SK-N-SH (cell line): ENCODE data around the gene HK1. TPM values are rescaled to one million over a fixed set of nuclear protein-coding genes. Genes with fewer than 3 reads are reported as not detected.

Experiments used
- CTCF ChIA-PET: fragments of 300-600, 350-600 bp; formaldehyde crosslinking; extraction: SDS; loops from one replicate; lab custom pipeline; 2021; lab: Yijun Ruan, JAX
- POLR2A ChIA-PET: fragments of 350-600 bp; sonication (Branson Sonifier 250); formaldehyde crosslinking; extraction: SDS; loops from one replicate; lab custom pipeline; 2020; ENCODE audit warnings: antibody characterized with exemption, inconsistent platforms; lab: Yijun Ruan, JAX
- DNase-seq: peaks from one replicate; pipeline ENCODE4 v3.0.0; 2012
- H2AFZ ChIP-seq: fragments of 200-600 bp; sonication (generic); 2 replicates; pipeline ENCODE4 v1.8.1; 2016; ENCODE audit warnings: antibody characterized with exemption, mild to moderate bottlenecking, low read depth
- H3F3A ChIP-seq: fragments of 200-600 bp; sonication (generic); replicated peaks from 2 replicates; pipeline ENCODE3; 2016; ENCODE audit warnings: antibody characterized with exemption, mild to moderate bottlenecking; ENCODE audit not compliant: insufficient read depth
- H3K27ac ChIP-seq, 2 experiments: fragments of 200-500 bp in 1 of 2; fragments of 200-600 bp in 1 of 2; sonication (Bioruptor generic) in 1 of 2; sonication (generic), shearing (Covaris generic) in 1 of 2; 2 replicates each; pipeline versions ENCODE4 v1.5.1 to v1.6.1; 2014 to 2016; ENCODE audit warnings: low read depth in 2 of 2, inconsistent platforms in 1 of 2, low read length in 1 of 2, mild to moderate bottlenecking in 1 of 2, mixed read lengths in 1 of 2
- H3K27me3 ChIP-seq: fragments of 200-600 bp; sonication (generic), shearing (Covaris generic); 2 replicates; pipeline ENCODE4 v1.6.1; 2016; ENCODE audit warnings: mixed run types; ENCODE audit not compliant: insufficient read depth
- H3K36me3 ChIP-seq, 2 experiments: fragments of 200-500 bp in 1 of 2; fragments of 200-600 bp in 1 of 2; sonication (Bioruptor generic) in 1 of 2; sonication (generic) in 1 of 2; replicated peaks in 1 of 2; 2 replicates each; pipeline versions ENCODE3 to v1.5.1; 2014 to 2016; ENCODE audit warnings: low read length in 1 of 2, mild to moderate bottlenecking in 1 of 2; ENCODE audit not compliant: insufficient read depth in 2 of 2, control insufficient read depth in 1 of 2
- H3K4me1 ChIP-seq, 2 experiments: fragments of 200-500 bp in 1 of 2; fragments of 200-600 bp in 1 of 2; sonication (Bioruptor generic) in 1 of 2; sonication (generic), shearing (Covaris generic) in 1 of 2; 2 replicates each; pipeline versions ENCODE4 v1.5.1 to v1.6.1; 2014 to 2016; ENCODE audit warnings: low read depth in 1 of 2, low read length in 1 of 2, mixed run types in 1 of 2; ENCODE audit not compliant: insufficient read depth in 2 of 2, control insufficient read depth in 1 of 2
- H3K4me2 ChIP-seq: fragments of 200-600 bp; sonication (generic), shearing (Covaris generic); 2 replicates; pipeline ENCODE4 v1.6.1; 2017; ENCODE audit warnings: mixed run types
- H3K4me3 ChIP-seq, 2 experiments: fragments of 200-500 bp in 1 of 2; fragments of 200-600 bp in 1 of 2; sonication (Bioruptor generic) in 1 of 2; sonication (generic), shearing (Covaris generic) in 1 of 2; 2 replicates each; pipeline versions ENCODE4 v1.5.1 to v1.8.1; 2014 to 2016; ENCODE audit warnings: low read depth in 2 of 2, inconsistent platforms in 1 of 2, low read length in 1 of 2, mild to moderate bottlenecking in 1 of 2, mixed read lengths in 1 of 2, moderate library complexity in 1 of 2
- H3K79me2 ChIP-seq: fragments of 200-600 bp; sonication (generic); 2 replicates; pipeline ENCODE4 v1.8.1; 2017; ENCODE audit warnings: mild to moderate bottlenecking; ENCODE audit not compliant: insufficient read depth
- H3K9ac ChIP-seq: fragments of 200-600 bp; sonication (generic); 2 replicates; pipeline ENCODE4 v1.6.1; 2017; ENCODE audit warnings: mixed run types
- H3K9me2 ChIP-seq: fragments of 200-600 bp; sonication (generic); 2 replicates; pipeline ENCODE4 v1.6.1; 2017; ENCODE audit warnings: mixed run types
- H3K9me3 ChIP-seq: fragments of 200-600 bp; sonication (generic); 2 replicates; pipeline ENCODE4 v1.6.1; 2017; ENCODE audit warnings: mixed run types, mild to moderate bottlenecking, moderate library complexity
- H4K20me1 ChIP-seq: fragments of 200-600 bp; sonication (generic); 2 replicates; pipeline ENCODE4 v1.6.1; 2017; ENCODE audit warnings: mild to moderate bottlenecking, mixed run types; ENCODE audit not compliant: insufficient read depth
- CHD2 ChIP-seq: fragments of 150-350 bp; IDR thresholded peaks from 2 replicates; pipeline ENCODE4 v1.6.1; 2018; ENCODE audit warnings: low read length; ENCODE audit not compliant: partially characterized antibody
- CTCF ChIP-seq: fragments of 200-600 bp; sonication (generic); IDR thresholded peaks from 2 replicates; pipeline ENCODE4 v1.6.1; 2017; ENCODE audit warnings: antibody characterized with exemption, mild to moderate bottlenecking, moderate library complexity
- ELF1 ChIP-seq: IDR thresholded peaks from 2 replicates; pipeline ENCODE4 v1.4.0; 2012
- EP300 ChIP-seq, 2 experiments: IDR thresholded peaks; 2 replicates each; pipeline versions ENCODE4 v1.4.0 to v1.6.1; 2012; ENCODE audit warnings: borderline replicate concordance in 1 of 2, low read depth in 1 of 2, low read length in 1 of 2
- FOXM1 ChIP-seq: IDR thresholded peaks from 2 replicates; pipeline ENCODE4 v1.4.0; 2012; ENCODE audit warnings: low read depth, mild to moderate bottlenecking
- JUND ChIP-seq: IDR thresholded peaks from 2 replicates; pipeline ENCODE4 v1.4.0; 2012
- MXI1 ChIP-seq: IDR thresholded peaks from 2 replicates; pipeline ENCODE4 v1.6.1; 2012; ENCODE audit warnings: mild to moderate bottlenecking, low read depth, low read length, improper control_type of control experiment
- NRF1 ChIP-seq: IDR thresholded peaks from 2 replicates; pipeline ENCODE4 v1.6.1; 2012; ENCODE audit warnings: low read depth, mild to moderate bottlenecking, low read length
- RCOR1 ChIP-seq: fragments of 150-350 bp; IDR thresholded peaks from 2 replicates; pipeline ENCODE4 v1.6.1; 2017; ENCODE audit warnings: antibody characterized with exemption, low read length
- RFX5 ChIP-seq: IDR thresholded peaks from 2 replicates; pipeline ENCODE4 v1.6.1; 2012; ENCODE audit warnings: mild to moderate bottlenecking, improper control_type of control experiment, low read length
- RXRA ChIP-seq: IDR thresholded peaks from 2 replicates; pipeline ENCODE4 v1.4.0; 2012; ENCODE audit warnings: low read depth, mild to moderate bottlenecking, borderline replicate concordance
- SMC3 ChIP-seq: IDR thresholded peaks from 2 replicates; pipeline ENCODE4 v1.6.1; 2012; ENCODE audit warnings: low read depth, low read length, improper control_type of control experiment
- TAF1 ChIP-seq: IDR thresholded peaks from 2 replicates; pipeline ENCODE4 v1.6.1; 2012; ENCODE audit warnings: low read depth, mild to moderate bottlenecking, low read length, moderate library complexity, borderline replicate concordance
- TCF12 ChIP-seq: IDR thresholded peaks from 2 replicates; pipeline ENCODE4 v1.4.0; 2012
- TEAD4 ChIP-seq: IDR thresholded peaks from 2 replicates; pipeline ENCODE4 v1.4.0; 2012; ENCODE audit warnings: mild to moderate bottlenecking, borderline replicate concordance; ENCODE audit not compliant: insufficient read depth
- USF2 ChIP-seq: fragments of 150-350 bp; IDR thresholded peaks from 2 replicates; pipeline ENCODE4 v1.6.1; 2017; ENCODE audit warnings: antibody characterized with exemption, low read length, low read depth, borderline replicate concordance
- YY1 ChIP-seq: IDR thresholded peaks from 2 replicates; pipeline ENCODE4 v1.4.0; 2012; ENCODE audit warnings: low read depth, mild to moderate bottlenecking
- WGBS: methylation state at CpG from one replicate; pipeline ENCODE4 v1.1.6; 2017; ENCODE audit warnings: low lambda C conversion rate; 5-methylcytosine and 5-hydroxymethylcytosine counted together
- polyA plus RNA-seq, 3 experiments: library from polyadenylated mRNA; depleted of rRNA; stranded (reverse); fragments of >200 nt; gene quantifications; 2 replicates each; pipeline ENCODE4 v1.2.3, GENCODE V29; 2012
- TF ChIP-seq, protein P1 (sequence below): IDR thresholded peaks from 2 replicates; pipeline ENCODE4 v1.4.0; 2012; ENCODE audit warnings: low read depth
- TF ChIP-seq, protein P2 (sequence below): fragments of 150-350 bp; IDR thresholded peaks from 2 replicates; pipeline ENCODE4 v1.6.1; 2016; ENCODE audit warnings: mild to moderate bottlenecking, low read depth, low read length

HK1 gene
- polyA plus RNA-seq, 1 of the 3 experiments (the other 2 are of a cell fraction): 38.7 TPM

- Histone ChIP-seq H3F3A (no peaks in the 10 kb centered on the region), H3K4me1 (peaks cover 30 to 38% of the 10 kb centered on the region in 2 experiments; a peak in 2 of 4 replicates), H3K27me3 (no peaks in the 10 kb centered on the region), H2AFZ (no peak overlapping the region), H3K9me2 (no peaks in the 10 kb centered on the region), H4K20me1 (peaks cover 72% of the 10 kb centered on the region), H3K79me2 (peaks cover 100% of the 10 kb centered on the region), H3K9me3 (no peaks in the 10 kb centered on the region), H3K27ac (no peak overlapping the region), H3K4me3 (no peak overlapping the region), H3K9ac (no peak overlapping the region), H3K36me3 (no peaks in the 10 kb centered on the region), H3K4me2 (no peak overlapping the region)
- peak; percentile 10 for DNase-seq
- ChIA-PET POLR2A (no interaction called here), CTCF (interaction anchor here (1.5 kb wide), 1 partner anchor 11 kb away, joined by 4 read pairs; no protein-coding TSS in a partner anchor)
- 91% methylated on average over 4 of the region's 8 CpGs for whole genome bisulfite sequencing
- TF ChIP-seq TEAD4 (no peak), RXRA (no peak), CHD2 (no peak), TCF12 (no peak), RFX5 (no peak)
These were observed 59.8 kb downstream of the HK1 start for GRCh38 chr10:69338133-69338456.

DNA sequence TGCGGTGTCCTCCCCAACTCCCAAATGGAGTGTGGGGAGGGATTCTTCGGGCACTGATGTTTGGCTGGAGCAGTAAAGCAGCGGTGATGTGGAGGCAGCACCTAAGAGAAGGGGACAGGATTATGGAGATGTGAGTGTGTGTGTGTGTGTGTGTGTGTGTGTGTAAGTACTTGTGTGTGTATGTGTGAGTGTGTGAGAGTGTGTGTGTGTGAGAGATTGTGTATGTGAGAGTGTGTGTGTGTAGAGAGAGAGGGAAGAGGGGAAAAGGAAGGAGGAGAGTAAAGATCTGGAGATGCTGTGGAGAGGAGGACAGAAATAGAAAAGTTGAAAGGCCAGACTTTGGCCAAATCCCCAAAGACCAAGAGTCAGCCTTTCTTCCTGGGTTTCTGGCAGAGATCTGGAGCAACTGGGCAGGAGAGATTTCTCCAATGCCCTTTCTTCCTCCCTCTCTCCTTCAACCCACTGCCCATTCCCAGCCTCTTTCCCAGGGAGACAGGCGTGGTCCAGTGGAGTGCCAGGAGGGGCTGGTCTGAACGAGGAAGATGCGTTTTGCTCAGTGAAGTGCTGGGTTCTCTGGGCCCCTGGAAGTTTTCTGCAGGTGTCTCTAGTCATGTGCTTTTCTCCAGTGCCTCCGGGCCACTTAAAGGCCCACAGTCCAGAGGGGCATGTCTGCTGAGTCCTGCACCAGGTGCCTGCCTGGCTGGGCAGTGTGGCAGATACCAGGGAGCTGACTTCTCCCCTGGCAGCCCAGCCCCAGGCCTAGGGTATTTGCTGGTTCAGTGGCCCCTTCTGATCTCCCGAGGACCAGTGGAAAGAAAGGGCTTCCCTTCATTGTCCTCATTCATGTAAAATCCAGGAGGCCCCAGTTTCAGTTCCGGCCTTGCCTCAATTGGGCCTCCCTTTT, 60.5 kb downstream of the HK1 start:
- no peak overlapping the region for H2AFZ ChIP-seq
- H3K27ac ChIP-seq: no peak overlapping the region
- no peaks in the 10 kb centered on the region for H3F3A ChIP-seq
- H3K4me1 ChIP-seq: peaks cover 30 to 33% of the 10 kb centered on the region in 2 experiments; a peak in 2 of 4 replicates
- H3K36me3 ChIP-seq: peaks cover 0 to 2% of the 10 kb centered on the region in 2 experiments
- POLR2A ChIA-PET: no interaction called here
- H3K4me2 ChIP-seq: no peak overlapping the region
- no peaks in the 10 kb centered on the region for H3K9me2 ChIP-seq
- H4K20me1 ChIP-seq: peaks cover 65% of the 10 kb centered on the region
- no peaks in the 10 kb centered on the region for H3K27me3 ChIP-seq
- 89% methylated on average over 7 of the region's 9 CpGs for WGBS
- peak; percentile 6 for DNase-seq
- CTCF ChIA-PET: interaction anchor here (1.5 kb wide), 1 partner anchor 11 kb away, joined by 4 read pairs; no protein-coding TSS in a partner anchor
- no peaks in the 10 kb centered on the region for H3K9me3 ChIP-seq
- peaks cover 97% of the 10 kb centered on the region for H3K79me2 ChIP-seq
- H3K9ac ChIP-seq: no peak overlapping the region
- H3K4me3 ChIP-seq: no peak overlapping the region
- no peak for TF ChIP-seq ELF1
- TF ChIP-seq RFX5: no peak
- no peak for TF ChIP-seq EP300 (IDR thresholded peaks at IDR 0.05; ENCODE audit: borderline replicate concordance in 1 of 2, low read depth in 1 of 2, low read length in 1 of 2)
- TF ChIP-seq USF2: no peak
- no peak for TF ChIP-seq SMC3
- no peak for TF ChIP-seq YY1
- TF ChIP-seq TAF1: no peak
- no peak for TF ChIP-seq MXI1
- TF ChIP-seq TCF12: no peak
- TF ChIP-seq CHD2: no peak
- no peak for TF ChIP-seq CTCF
- no peak for TF ChIP-seq RCOR1
- TF ChIP-seq FOXM1: no peak
- TF ChIP-seq TEAD4: no peak
- TF ChIP-seq, protein P1, sequence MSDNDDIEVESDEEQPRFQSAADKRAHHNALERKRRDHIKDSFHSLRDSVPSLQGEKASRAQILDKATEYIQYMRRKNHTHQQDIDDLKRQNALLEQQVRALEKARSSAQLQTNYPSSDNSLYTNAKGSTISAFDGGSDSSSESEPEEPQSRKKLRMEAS: no peak
- TF ChIP-seq, protein P2, sequence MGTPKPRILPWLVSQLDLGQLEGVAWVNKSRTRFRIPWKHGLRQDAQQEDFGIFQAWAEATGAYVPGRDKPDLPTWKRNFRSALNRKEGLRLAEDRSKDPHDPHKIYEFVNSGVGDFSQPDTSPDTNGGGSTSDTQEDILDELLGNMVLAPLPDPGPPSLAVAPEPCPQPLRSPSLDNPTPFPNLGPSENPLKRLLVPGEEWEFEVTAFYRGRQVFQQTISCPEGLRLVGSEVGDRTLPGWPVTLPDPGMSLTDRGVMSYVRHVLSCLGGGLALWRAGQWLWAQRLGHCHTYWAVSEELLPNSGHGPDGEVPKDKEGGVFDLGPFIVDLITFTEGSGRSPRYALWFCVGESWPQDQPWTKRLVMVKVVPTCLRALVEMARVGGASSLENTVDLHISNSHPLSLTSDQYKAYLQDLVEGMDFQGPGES: no peak
- no peak for TF ChIP-seq JUND
- no peak for TF ChIP-seq NRF1
